H9 (cell line): Measurements from ENCODE around the gene ZHX3. TPM values are rescaled to one million over a fixed set of nuclear protein-coding genes. Genes with fewer than 3 reads are reported as not detected.

Experiments used
- DNase-seq: peaks from one replicate; pipeline ENCODE4 v3.0.0-alpha.2; 2017
- H2AFZ ChIP-seq: one replicate; pipeline ENCODE4 v1.6.1; 2013; ENCODE audit warnings: mild to moderate bottlenecking, low read length, control low read depth, moderate library complexity
- H2AK5ac ChIP-seq: 2 replicates; pipeline ENCODE4 v1.6.1; 2013; ENCODE audit warnings: low read length, control low read depth, mixed read lengths; ENCODE audit not compliant: insufficient read length
- H2BK120ac ChIP-seq: one replicate; pipeline ENCODE4 v1.6.1; 2013; ENCODE audit warnings: low read depth, mild to moderate bottlenecking, low read length, control low read depth, inconsistent platforms; ENCODE audit not compliant: poor library complexity, severe bottlenecking
- H2BK12ac ChIP-seq: 2 replicates; pipeline ENCODE4 v1.6.1; 2013; ENCODE audit warnings: low read length, control low read depth, mixed read lengths, low read depth; ENCODE audit not compliant: insufficient read length
- H2BK15ac ChIP-seq: 2 replicates; pipeline ENCODE4 v1.6.1; 2013; ENCODE audit warnings: low read depth, low read length, control low read depth
- H2BK20ac ChIP-seq: one replicate; pipeline ENCODE4 v1.6.1; 2013; ENCODE audit warnings: low read depth, mild to moderate bottlenecking, low read length, control low read depth, inconsistent platforms; ENCODE audit not compliant: poor library complexity, severe bottlenecking
- H2BK5ac ChIP-seq: 2 replicates; pipeline ENCODE4 v1.6.1; 2013; ENCODE audit warnings: low read length, control low read depth, mixed read lengths; ENCODE audit not compliant: insufficient read length
- H3K14ac ChIP-seq: 2 replicates; pipeline ENCODE4 v1.6.1; 2013; ENCODE audit warnings: low read length, control low read depth; ENCODE audit not compliant: insufficient read depth
- H3K18ac ChIP-seq: 2 replicates; pipeline ENCODE4 v1.6.1; 2013; ENCODE audit warnings: low read depth, mild to moderate bottlenecking, mixed read lengths, low read length, control low read depth; ENCODE audit not compliant: insufficient read length
- H3K23ac ChIP-seq: 2 replicates; pipeline ENCODE4 v1.6.1; 2013; ENCODE audit warnings: low read length, control low read depth, mixed read lengths, low read depth; ENCODE audit not compliant: insufficient read length
- H3K23me2 ChIP-seq: 2 replicates; pipeline ENCODE4 v1.6.1; 2013; ENCODE audit warnings: low read depth, mild to moderate bottlenecking, mixed read lengths, low read length, control low read depth; ENCODE audit not compliant: insufficient read length, poor library complexity, severe bottlenecking
- H3K27ac ChIP-seq: 2 replicates; pipeline ENCODE4 v1.5.1; 2013; ENCODE audit warnings: low read length, control low read depth, mixed read lengths, low read depth; ENCODE audit not compliant: insufficient read length
- H3K27me3 ChIP-seq: 2 replicates; pipeline ENCODE4 v1.6.1; 2013; ENCODE audit warnings: low read length, control low read depth, inconsistent platforms; ENCODE audit not compliant: insufficient read depth
- H3K4ac ChIP-seq: 2 replicates; pipeline ENCODE4 v1.6.1; 2013; ENCODE audit warnings: low read depth, mild to moderate bottlenecking, control low read depth, inconsistent platforms, low read length, moderate library complexity
- H3K4me1 ChIP-seq: 2 replicates; pipeline ENCODE4 v1.6.1; 2013; ENCODE audit warnings: low read length, control low read depth, inconsistent platforms; ENCODE audit not compliant: insufficient read depth
- H3K4me2 ChIP-seq: 2 replicates; pipeline ENCODE4 v1.6.1; 2013; ENCODE audit warnings: low read length, control low read depth, mixed read lengths; ENCODE audit not compliant: insufficient read length, insufficient read depth
- H3K56ac ChIP-seq: 2 replicates; pipeline ENCODE4 v1.6.1; 2013; ENCODE audit warnings: low read depth, mild to moderate bottlenecking, mixed read lengths, low read length, control low read depth; ENCODE audit not compliant: insufficient read length
- H3K79me1 ChIP-seq: 2 replicates; pipeline ENCODE4 v1.6.1; 2013; ENCODE audit warnings: low read depth, mild to moderate bottlenecking, moderate library complexity, low read length, control low read depth, inconsistent platforms; ENCODE audit not compliant: insufficient read depth, poor library complexity, severe bottlenecking
- H3K79me2 ChIP-seq: 2 replicates; pipeline ENCODE4 v1.6.1; 2013; ENCODE audit warnings: low read length, control low read depth, inconsistent platforms; ENCODE audit not compliant: insufficient read depth
- H3K9ac ChIP-seq: 2 replicates; pipeline ENCODE4 v1.6.1; 2013; ENCODE audit warnings: low read length, control low read depth, mixed read lengths; ENCODE audit not compliant: insufficient read length; ENCODE audit errors: extremely low read depth
- H3K9me3 ChIP-seq: one replicate; pipeline ENCODE4 v1.6.1; 2013; ENCODE audit warnings: low read depth, low read length, inconsistent platforms; ENCODE audit not compliant: control insufficient read depth
- H3T11ph ChIP-seq: one replicate; pipeline ENCODE4 v1.6.1; 2013; ENCODE audit warnings: mild to moderate bottlenecking, low read length, control low read depth, inconsistent platforms
- H4K20me1 ChIP-seq: one replicate; pipeline ENCODE4 v1.6.1; 2013; ENCODE audit not compliant: control insufficient read depth, insufficient read length, insufficient read depth
- H4K5ac ChIP-seq: 2 replicates; pipeline ENCODE4 v1.6.1; 2013; ENCODE audit warnings: low read depth, mild to moderate bottlenecking, mixed read lengths, low read length, control low read depth; ENCODE audit not compliant: insufficient read length
- H4K8ac ChIP-seq: replicated peaks from 2 replicates; pipeline ENCODE4 v1.6.1; 2013; ENCODE audit warnings: low read length, control low read depth, mixed read lengths, low read depth; ENCODE audit not compliant: insufficient read length
- H4K91ac ChIP-seq: 2 replicates; pipeline ENCODE4 v1.6.1; 2013; ENCODE audit warnings: low read depth, mild to moderate bottlenecking, moderate library complexity, mixed read lengths, low read length, control low read depth; ENCODE audit not compliant: insufficient read length
- H3K27ac Mint-ChIP-seq, 3 experiments: 2 replicates in 2 of 3; 3 replicates in 1 of 3; pipeline ENCODE4 v1.8.0; 2020 to 2021; ENCODE audit warnings: mixed read lengths in 3 of 3, mild to moderate bottlenecking in 1 of 3, moderate library complexity in 1 of 3
- H3K27me3 Mint-ChIP-seq: 2 replicates; pipeline ENCODE4 v1.8.0; 2021; ENCODE audit warnings: low read depth, mild to moderate bottlenecking, moderate library complexity, mixed read lengths
- H3K36me3 Mint-ChIP-seq, 3 experiments: 2 replicates in 2 of 3; 3 replicates in 1 of 3; pipeline ENCODE4 v1.8.0; 2020 to 2021; ENCODE audit warnings: low read depth in 3 of 3, mixed read lengths in 3 of 3; ENCODE audit not compliant: insufficient read depth in 1 of 3
- H3K4me1 Mint-ChIP-seq, 2 experiments: 2 replicates each; pipeline ENCODE4 v1.8.0; 2020; ENCODE audit warnings: mixed read lengths in 2 of 2
- H3K4me3 Mint-ChIP-seq, 2 experiments: 2 replicates in 1 of 2; 3 replicates in 1 of 2; pipeline ENCODE4 v1.8.0; 2020 to 2021; ENCODE audit warnings: mild to moderate bottlenecking in 2 of 2, mixed read lengths in 2 of 2, moderate library complexity in 1 of 2
- H3K9me3 Mint-ChIP-seq, 2 experiments: 2 replicates in 1 of 2; 3 replicates in 1 of 2; pipeline ENCODE4 v1.8.0; 2020; ENCODE audit warnings: mild to moderate bottlenecking in 2 of 2, mixed read lengths in 2 of 2, moderate library complexity in 1 of 2
- CTCF ChIP-seq: fragments of 200-600 bp; sonication (generic); conservative IDR thresholded peaks from 3 replicates; pipeline ENCODE4 v1.8.0; 2021; ENCODE audit warnings: antibody characterized with exemption, mild to moderate bottlenecking
- WGBS: extraction: QIAGEN DNeasy Blood & Tissue Kit; methylation state at CpG from one replicate; pipeline ENCODE4 v1.1.7; 2013; ENCODE audit warnings: missing lambda C conversion rate, low lambda C conversion rate, mixed read lengths; ENCODE audit not compliant: insufficient read length; ENCODE audit errors: extremely low coverage; 5-methylcytosine and 5-hydroxymethylcytosine counted together
- total RNA-seq: library from RNA; stranded (reverse); gene quantifications from 2 replicates; pipeline ENCODE4 v1.2.1, GENCODE V29; 2021

Gene ZHX3
- total RNA-seq, 1 experiment from 2014 or later = 4.4 TPM

GRCh38 chr20:41349943-41350342, 32.4 kb upstream of the ZHX3 start:
- no peak overlapping the region for H3K56ac ChIP-seq
- H2BK12ac ChIP-seq = no peak overlapping the region
- no peak overlapping the region for H3T11ph ChIP-seq
- Mint-ChIP-seq H3K36me3 (no peaks in the 10 kb centered on the region; a peak in 1 of 7 replicates), H3K4me3 (no peak overlapping the region), H3K4me1 (peaks cover 5% of the 10 kb centered on the region in 2 experiments; a peak in 3 of 4 replicates), H3K9me3 (no peaks in the 10 kb centered on the region; a peak in 1 of 5 replicates), H3K27ac (no peak overlapping the region), H3K27me3 (no peaks in the 10 kb centered on the region)
- H2BK120ac ChIP-seq = no peak overlapping the region
- H4K91ac ChIP-seq = no peak overlapping the region
- no peaks in the 10 kb centered on the region for H3K4me1 ChIP-seq
- H4K5ac ChIP-seq = no peak overlapping the region
- no peak overlapping the region for H3K27ac ChIP-seq
- H3K27me3 ChIP-seq = no peaks in the 10 kb centered on the region
- H3K23me2 ChIP-seq = no peaks in the 10 kb centered on the region
- no CpG with 5 or more reads among the region's 7 CpGs for WGBS
- no peak for TF ChIP-seq CTCF
- no peak overlapping the region for H2AFZ ChIP-seq
- H3K9me3 ChIP-seq = no peaks in the 10 kb centered on the region
- H3K23ac ChIP-seq = no peak overlapping the region
- H4K20me1 ChIP-seq = no peaks in the 10 kb centered on the region
- no peak overlapping the region for H2BK5ac ChIP-seq
- DNase-seq = no peak
- no peak overlapping the region for H3K4me2 ChIP-seq
- H3K79me2 ChIP-seq = no peaks in the 10 kb centered on the region
- no peak overlapping the region for H4K8ac ChIP-seq
- no peak overlapping the region for H2BK20ac ChIP-seq
- no peak overlapping the region for H3K14ac ChIP-seq
- H3K79me1 ChIP-seq = no peaks in the 10 kb centered on the region
- no peak overlapping the region for H3K4ac ChIP-seq
- H3K18ac ChIP-seq = no peak overlapping the region
- no peak overlapping the region for H2AK5ac ChIP-seq
- no peak overlapping the region for H2BK15ac ChIP-seq
- H3K9ac ChIP-seq = no peak overlapping the region
